ENCODE data around the gene OTULINL. TPM values are rescaled to one million over a fixed set of nuclear protein-coding genes. Genes with fewer than 3 reads are reported as not detected.

The OTULINL gene
- total RNA-seq, 2 donors from 2014 or later = 6.2 to 8.9 TPM

DNA sequence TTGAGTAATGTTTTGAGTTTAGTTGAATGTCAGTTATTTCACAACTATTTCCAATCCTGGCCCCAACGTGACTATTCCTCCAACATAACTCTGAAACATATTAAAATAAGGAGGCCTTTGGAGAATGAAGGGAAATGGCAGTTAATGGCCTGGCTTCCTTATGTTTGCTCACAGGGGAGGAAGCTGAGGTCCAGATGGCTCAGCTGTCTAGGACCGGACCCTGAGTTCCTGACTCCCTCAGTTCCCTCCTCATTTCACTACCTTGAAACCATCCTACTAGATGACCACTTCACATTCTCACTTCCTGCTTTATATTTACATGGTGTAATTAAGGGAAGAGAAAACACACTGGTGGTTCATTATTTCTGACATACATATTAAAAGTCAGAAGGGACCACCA lies 6.6 kb downstream of the OTULINL start:
- H3K9me3 ChIP-seq (ENCODE audit: control insufficient read depth, low read length) = peaks cover 11% of the 10 kb centered on the region
- H3K4me1 Mint-ChIP-seq = peaks cover 6% of the 10 kb centered on the region
- no peaks in the 10 kb centered on the region for H3K4me1 ChIP-seq (ENCODE audit: control insufficient read depth, insufficient read depth, low read length)
- no peak overlapping the region for H3K27ac Mint-ChIP-seq
- no peak overlapping the region for H3K4me3 Mint-ChIP-seq
- H3K36me3 Mint-ChIP-seq (ENCODE audit: low read depth) = no peaks in the 10 kb centered on the region
- peaks cover 8% of the 10 kb centered on the region for H3K9me3 Mint-ChIP-seq
- TF ChIP-seq, protein P1, sequence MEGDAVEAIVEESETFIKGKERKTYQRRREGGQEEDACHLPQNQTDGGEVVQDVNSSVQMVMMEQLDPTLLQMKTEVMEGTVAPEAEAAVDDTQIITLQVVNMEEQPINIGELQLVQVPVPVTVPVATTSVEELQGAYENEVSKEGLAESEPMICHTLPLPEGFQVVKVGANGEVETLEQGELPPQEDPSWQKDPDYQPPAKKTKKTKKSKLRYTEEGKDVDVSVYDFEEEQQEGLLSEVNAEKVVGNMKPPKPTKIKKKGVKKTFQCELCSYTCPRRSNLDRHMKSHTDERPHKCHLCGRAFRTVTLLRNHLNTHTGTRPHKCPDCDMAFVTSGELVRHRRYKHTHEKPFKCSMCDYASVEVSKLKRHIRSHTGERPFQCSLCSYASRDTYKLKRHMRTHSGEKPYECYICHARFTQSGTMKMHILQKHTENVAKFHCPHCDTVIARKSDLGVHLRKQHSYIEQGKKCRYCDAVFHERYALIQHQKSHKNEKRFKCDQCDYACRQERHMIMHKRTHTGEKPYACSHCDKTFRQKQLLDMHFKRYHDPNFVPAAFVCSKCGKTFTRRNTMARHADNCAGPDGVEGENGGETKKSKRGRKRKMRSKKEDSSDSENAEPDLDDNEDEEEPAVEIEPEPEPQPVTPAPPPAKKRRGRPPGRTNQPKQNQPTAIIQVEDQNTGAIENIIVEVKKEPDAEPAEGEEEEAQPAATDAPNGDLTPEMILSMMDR (conservative IDR thresholded peaks at IDR 0.05) = no peak
- peaks cover 17% of the 10 kb centered on the region for H3K27me3 Mint-ChIP-seq (ENCODE audit: insufficient read depth)
- H3K9ac ChIP-seq (ENCODE audit: extremely low read depth, low read length, poor library complexity, severe bottlenecking) = no peak overlapping the region
- no peak for DNase-seq
- H3K27ac ChIP-seq (ENCODE audit: low read depth, low read length) = no peak overlapping the region
- H3K27me3 ChIP-seq (ENCODE audit: control insufficient read depth, insufficient read depth, low read length, poor library complexity, severe bottlenecking) = peaks cover 9% of the 10 kb centered on the region
- 87% methylated on average over 1 of the region's 2 CpGs; no CpG with 5 or more reads in 1 of the 2 experiments for WGBS, 2 experiments (ENCODE audit: insufficient coverage in 1 of 2, insufficient read length in 1 of 2)
- H3K36me3 ChIP-seq (ENCODE audit: control insufficient read depth, insufficient read depth, low read length) = no peaks in the 10 kb centered on the region
- H3K4me3 ChIP-seq (ENCODE audit: low read length) = no peak overlapping the region

DNA sequence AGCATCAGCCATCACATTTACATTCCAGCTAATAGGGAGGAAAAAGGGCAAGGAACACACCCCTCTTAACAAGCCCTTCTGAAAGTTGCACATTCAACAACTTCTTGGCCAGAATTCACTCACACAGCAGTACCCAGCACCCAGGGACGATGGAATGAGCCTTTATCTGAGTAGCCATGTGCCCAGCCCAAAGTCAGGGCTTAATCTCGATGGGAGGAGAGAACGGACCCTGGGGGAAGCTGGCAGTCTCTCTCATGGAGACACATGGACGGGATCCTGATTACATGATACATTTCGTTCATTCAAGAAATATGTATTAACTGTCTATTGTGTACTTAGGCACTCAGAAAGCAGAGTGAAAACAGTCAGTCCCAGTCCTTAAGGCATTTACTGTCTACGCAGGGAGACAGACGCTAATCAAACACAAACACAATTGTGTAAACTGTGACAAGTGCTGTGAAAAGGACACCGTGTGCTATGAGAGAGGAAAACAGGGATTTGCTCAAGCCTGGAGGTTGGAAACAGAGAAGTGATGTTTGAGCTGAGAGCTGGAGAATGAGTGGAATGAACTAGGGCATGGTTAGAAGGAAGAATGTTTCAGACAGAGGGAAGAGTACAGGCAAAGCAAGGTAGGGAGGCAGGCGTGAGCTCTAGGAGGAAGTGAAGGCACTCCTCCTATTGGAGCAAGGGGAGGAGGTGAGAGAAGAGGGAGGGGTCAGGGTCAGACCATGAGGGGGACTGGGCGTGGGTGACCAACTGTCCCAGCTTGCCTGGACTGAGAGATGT lies 7.4 kb downstream of the OTULINL start:
- peaks cover 11% of the 10 kb centered on the region for H3K9me3 ChIP-seq (ENCODE audit: control insufficient read depth, low read length)
- H3K27ac Mint-ChIP-seq = no peak overlapping the region
- H3K4me1 ChIP-seq (ENCODE audit: control insufficient read depth, insufficient read depth, low read length) = no peaks in the 10 kb centered on the region
- H3K9me3 Mint-ChIP-seq = peaks cover 8% of the 10 kb centered on the region
- WGBS, 2 experiments (ENCODE audit: insufficient coverage in 1 of 2, insufficient read length in 1 of 2) = 90% methylated on average over 10 of the region's 10 CpGs
- H3K27me3 ChIP-seq (ENCODE audit: control insufficient read depth, insufficient read depth, low read length, poor library complexity, severe bottlenecking) = peaks cover under 1% of the 10 kb centered on the region
- H3K36me3 Mint-ChIP-seq (ENCODE audit: low read depth) = no peaks in the 10 kb centered on the region
- no peak for DNase-seq
- H3K27me3 Mint-ChIP-seq (ENCODE audit: insufficient read depth) = peaks cover 9% of the 10 kb centered on the region
- H3K36me3 ChIP-seq (ENCODE audit: control insufficient read depth, insufficient read depth, low read length) = no peaks in the 10 kb centered on the region
- H3K27ac ChIP-seq (ENCODE audit: low read depth, low read length) = no peak overlapping the region
- no peak overlapping the region for H3K4me3 ChIP-seq (ENCODE audit: low read length)
- H3K4me1 Mint-ChIP-seq = peaks cover 6% of the 10 kb centered on the region
- TF ChIP-seq, protein P1 (conservative IDR thresholded peaks at IDR 0.05) = no peak
- no peak overlapping the region for H3K4me3 Mint-ChIP-seq
- no peak overlapping the region for H3K9ac ChIP-seq (ENCODE audit: extremely low read depth, low read length, poor library complexity, severe bottlenecking)

DNA sequence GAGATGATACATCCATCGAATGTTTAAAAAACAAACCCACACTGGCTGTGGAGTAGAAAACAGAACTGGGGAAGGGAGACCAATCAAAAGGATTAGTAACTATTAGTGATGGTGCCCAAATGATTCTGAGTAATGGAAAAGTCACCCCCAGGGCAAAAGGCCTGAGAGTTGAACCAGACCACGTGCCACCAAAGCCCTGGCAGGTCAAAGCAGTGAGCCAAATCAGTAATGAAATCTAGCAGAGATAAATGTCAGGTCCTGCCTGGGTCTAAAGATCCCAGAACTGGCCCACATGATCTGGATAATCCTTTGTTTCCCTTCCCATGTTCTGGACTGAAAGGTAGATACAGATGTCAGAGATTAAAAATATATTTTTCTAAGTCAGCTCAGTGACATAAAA lies 9.4 kb downstream of the OTULINL start:
- WGBS, 2 experiments (ENCODE audit: insufficient coverage in 1 of 2, insufficient read length in 1 of 2) = 94 to 100% methylated on average over 2 of the region's 2 CpGs
- H3K4me3 ChIP-seq (ENCODE audit: low read length) = no peak overlapping the region
- no peak overlapping the region for H3K27ac ChIP-seq (ENCODE audit: low read depth, low read length)
- H3K9me3 ChIP-seq (ENCODE audit: control insufficient read depth, low read length) = peaks cover 2% of the 10 kb centered on the region
- Mint-ChIP-seq H3K36me3 (ENCODE audit: low read depth) (no peaks in the 10 kb centered on the region), H3K4me1 (peaks cover 6% of the 10 kb centered on the region), H3K27ac (no peak overlapping the region), H3K27me3 (ENCODE audit: insufficient read depth) (no peaks in the 10 kb centered on the region), H3K4me3 (no peak overlapping the region), H3K9me3 (peaks cover 5% of the 10 kb centered on the region)
- H3K9ac ChIP-seq (ENCODE audit: extremely low read depth, low read length, poor library complexity, severe bottlenecking) = no peak overlapping the region
- H3K4me1 ChIP-seq (ENCODE audit: control insufficient read depth, insufficient read depth, low read length) = no peaks in the 10 kb centered on the region
- TF ChIP-seq, protein P1 (conservative IDR thresholded peaks at IDR 0.05) = no peak
- DNase-seq = no peak
- no peaks in the 10 kb centered on the region for H3K36me3 ChIP-seq (ENCODE audit: control insufficient read depth, insufficient read depth, low read length)
- H3K27me3 ChIP-seq (ENCODE audit: control insufficient read depth, insufficient read depth, low read length, poor library complexity, severe bottlenecking) = no peaks in the 10 kb centered on the region
